Measurements from ENCODE around the gene NSUN7. TPM values are rescaled to one million over a fixed set of nuclear protein-coding genes. Genes with fewer than 3 reads are reported as not detected.

The NSUN7 gene
- total RNA-seq, 2 experiments from 2014 or later: not detected

GRCh38 chr4:40840985-40841571 lies 91.3 kb downstream of the NSUN7 start:
- ChIA-PET CTCF (interaction anchor here (0.6 to 1.5 kb wide), 6 partner anchors 15 to 107 kb away, joined by 3 to 6 read pairs (median 3); no protein-coding TSS in a partner anchor), POLR2A (no interaction called here)

- CTCF ChIA-PET: interaction anchor here (1.4 kb wide), 1 partner anchor 9 kb away, joined by 3 read pairs; no protein-coding TSS in a partner anchor
- POLR2A ChIA-PET: no interaction called here
These were observed 92.6 kb downstream of the NSUN7 start for GRCh38 chr4:40842318-40842717.

- CTCF ChIA-PET: interaction anchor here (0.9 to 1.9 kb wide), 6 partner anchors 9 to 110 kb away, joined by 3 to 4 read pairs (median 4); no protein-coding TSS in a partner anchor
- POLR2A ChIA-PET: no interaction called here
These were observed 93.1 kb downstream of the NSUN7 start for GRCh38 chr4:40842725-40843423.

GRCh38 chr4:40843696-40844095 lies 93.9 kb downstream of the NSUN7 start:
- POLR2A ChIA-PET: no interaction called here
- CTCF ChIA-PET: interaction anchor here (0.9 to 1.9 kb wide), 5 partner anchors 11 to 111 kb away, joined by 3 to 4 read pairs (median 4); no protein-coding TSS in a partner anchor

- ChIA-PET POLR2A (no interaction called here), CTCF (interaction anchor here (1.7 to 1.9 kb wide), 2 partner anchors 53 to 111 kb away, joined by 4 read pairs; no protein-coding TSS in a partner anchor)
These were observed 94.5 kb downstream of the NSUN7 start for GRCh38 chr4:40844261-40844660.

GRCh38 chr4:40845154-40845835 lies 95.5 kb downstream of the NSUN7 start:
- ChIA-PET CTCF (interaction anchor here (0.6 to 1.9 kb wide), 2 partner anchors 113 to 518 kb away, joined by 3 to 4 read pairs; no protein-coding TSS in a partner anchor), POLR2A (no interaction called here)

- ChIA-PET POLR2A (interaction anchor here (0.7 kb wide), 1 partner anchor 37 kb away, joined by 5 read pairs; no protein-coding TSS in a partner anchor), CTCF (interaction anchor here (0.7 to 1.6 kb wide), 2 partner anchors 10 to 568 kb away, joined by 3 read pairs; no protein-coding TSS in a partner anchor)
These were observed 96.8 kb downstream of the NSUN7 start for GRCh38 chr4:40846532-40846931.

GRCh38 chr4:40848251-40848650 lies 98.5 kb downstream of the NSUN7 start:
- POLR2A ChIA-PET: no interaction called here

GRCh38 chr4:40848940-40849339 lies 99.2 kb downstream of the NSUN7 start:
- POLR2A ChIA-PET: no interaction called here
- CTCF ChIA-PET: interaction anchor here (1.0 kb wide), 1 partner anchor 10 kb away, joined by 3 read pairs; no protein-coding TSS in a partner anchor

More at GRCh38 chr4:40848251-40848650, 98.5 kb downstream of the NSUN7 start:
- CTCF ChIA-PET: interaction anchor here (1.6 kb wide), 1 partner anchor 11 kb away, joined by 3 read pairs; no protein-coding TSS in a partner anchor

- ChIA-PET POLR2A (no interaction called here), CTCF (no interaction called here)
These were observed 100.7 kb downstream of the NSUN7 start for GRCh38 chr4:40850496-40850895.

GRCh38 chr4:40856277-40856839 lies 106.6 kb downstream of the NSUN7 start:
- CTCF ChIA-PET: interaction anchor here (1.2 kb wide), 1 partner anchor 69 kb away, joined by 3 read pairs; no protein-coding TSS in a partner anchor
- POLR2A ChIA-PET: no interaction called here

GRCh38 chr4:40856840-40857362 lies 107.1 kb downstream of the NSUN7 start:
- CTCF ChIA-PET: no interaction called here
- POLR2A ChIA-PET: no interaction called here

GRCh38 chr4:40857956-40858355 lies 108.2 kb downstream of the NSUN7 start:
- CTCF ChIA-PET: interaction anchor here (0.5 kb wide), 1 partner anchor 170 kb away, joined by 4 read pairs; no protein-coding TSS in a partner anchor
- POLR2A ChIA-PET: no interaction called here

GRCh38 chr4:40858962-40859361 lies 109.2 kb downstream of the NSUN7 start:
- ChIA-PET POLR2A (no interaction called here), CTCF (no interaction called here)

Other genes with a start within 250 kb of the NSUN7 start
- under 1 TPM; 0.67 to 0.76 TPM for gene RBM47, start 120.1 kb upstream of the NSUN7 start, total RNA-seq